Stimulated activated CD8-positive, alpha-beta memory T cell treated with anti-CD3 and anti-CD28 coated beads, Interleukin-7, amount 100 ng/mL, for 48 hours (primary cell): ENCODE measurements around the gene PCSK6.

Source experiments
- DNase-seq, 2 donors: peaks; one replicate each; pipeline ENCODE4 v3.0.0-alpha.2; 2020; ENCODE audit warnings: low read depth in 1 of 2; ENCODE audit errors: extremely low read depth in 1 of 2

PCSK6 gene

DNA sequence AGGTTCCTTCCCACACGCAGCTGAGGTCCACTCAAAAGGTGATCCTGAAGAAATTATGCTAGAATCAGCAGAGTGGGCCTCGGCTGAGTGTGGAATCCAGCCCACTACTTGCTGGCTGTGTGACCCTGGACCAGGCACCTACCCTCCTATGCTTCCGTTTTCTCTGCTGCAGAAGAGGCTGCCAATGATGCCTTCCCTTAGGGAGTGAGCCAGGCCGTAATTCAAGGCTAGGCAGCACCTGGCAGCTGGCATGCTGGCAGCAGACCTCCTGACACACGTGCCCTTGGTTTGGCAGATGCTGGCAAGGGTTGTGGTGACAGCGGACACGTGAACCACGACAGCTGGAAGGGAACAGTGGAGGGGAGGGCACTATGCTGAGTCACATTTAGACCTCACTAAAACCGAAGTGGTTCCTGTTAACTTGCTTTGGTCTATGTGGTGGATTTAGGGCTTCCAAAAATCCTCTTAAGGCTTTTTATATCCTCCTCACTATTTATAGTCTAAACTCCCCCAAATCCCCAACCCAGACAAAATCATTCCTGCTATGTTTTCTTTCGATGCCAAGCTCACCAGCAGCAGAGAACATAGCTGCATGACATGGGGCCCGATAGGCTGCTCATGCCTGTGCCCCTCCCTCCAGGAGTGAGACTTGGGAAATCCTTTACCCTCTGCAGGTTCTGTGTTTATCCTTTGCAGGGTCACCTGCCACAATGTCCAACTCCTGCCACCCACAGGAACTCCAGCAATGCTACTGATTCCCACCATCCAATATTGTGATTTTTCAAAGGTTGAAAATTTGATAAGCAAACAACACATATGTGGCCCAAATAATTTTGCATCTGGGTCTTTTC, 10.6 kb upstream of the PCSK6 start:
- DNase-seq, result peak in 1 of 2 donors; percentile 36

DNA sequence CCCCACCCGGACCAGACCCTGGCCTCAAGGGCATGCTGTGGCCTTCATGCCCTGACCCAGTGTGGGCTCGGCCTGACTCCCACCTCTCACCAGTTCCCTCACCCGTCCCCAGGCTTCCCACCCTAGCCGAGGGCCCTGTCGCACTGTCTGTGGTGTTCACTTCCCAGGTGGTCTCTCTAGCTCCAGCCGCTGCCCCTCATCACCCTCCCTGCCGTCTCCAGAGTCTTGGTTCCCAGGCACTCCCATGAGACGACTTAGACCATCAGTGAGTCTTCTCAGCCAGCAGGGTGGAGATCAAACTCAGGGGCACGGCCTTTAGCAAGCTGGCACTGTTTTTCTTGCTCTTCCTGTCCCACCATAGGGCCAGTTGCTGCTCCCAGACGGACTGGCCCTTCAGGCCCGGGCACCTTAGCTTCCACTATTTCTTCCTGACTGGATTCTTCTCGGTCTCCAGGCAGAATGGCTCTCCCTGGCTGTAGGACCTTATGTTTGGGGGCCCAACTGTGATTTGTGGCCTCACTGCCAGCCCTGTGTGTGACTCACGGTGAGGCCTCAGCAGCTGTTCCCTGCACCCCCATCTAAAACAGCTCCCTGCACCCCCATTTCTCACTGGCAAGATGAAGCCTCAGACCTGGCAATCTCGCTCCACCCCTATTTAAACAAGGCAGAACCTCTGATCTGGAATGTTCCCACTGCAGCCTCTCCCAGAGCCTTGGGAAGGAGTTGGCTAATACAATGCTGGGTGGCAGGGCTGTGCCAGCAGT, 9.4 kb upstream of the PCSK6 start:
- DNase-seq, result no peak

DNA sequence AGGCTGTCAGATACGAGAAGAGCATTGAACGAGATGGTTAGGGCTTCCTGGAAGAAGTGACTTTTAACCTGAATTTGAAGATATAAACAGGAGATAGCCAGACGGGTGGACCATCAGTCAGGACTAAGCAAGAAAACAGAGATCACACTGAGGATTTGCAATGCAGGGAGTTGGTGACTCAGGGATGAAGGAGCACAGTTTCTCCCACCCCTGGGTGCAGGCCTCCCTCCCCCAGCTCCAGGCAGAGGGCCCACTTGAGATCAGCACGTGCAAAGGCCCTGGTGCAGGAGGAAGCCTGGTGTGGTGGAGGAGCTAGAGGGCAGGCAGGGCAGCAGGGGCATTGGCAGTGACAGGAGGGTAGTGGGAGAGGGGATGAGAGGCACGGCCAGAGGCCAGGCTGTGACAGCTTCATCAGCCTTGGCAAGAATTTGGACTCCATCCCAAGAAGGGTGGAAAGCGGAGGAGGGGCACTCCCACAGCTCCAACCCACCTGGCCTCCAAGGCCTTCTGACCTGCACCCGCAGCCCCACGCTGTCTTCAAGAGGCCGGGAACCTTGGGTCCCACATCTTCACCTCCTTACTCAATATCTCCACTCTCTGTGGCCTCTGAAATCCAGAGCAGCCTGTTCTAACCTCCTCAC, 8.7 kb upstream of the PCSK6 start:
- DNase-seq, result no peak

DNA sequence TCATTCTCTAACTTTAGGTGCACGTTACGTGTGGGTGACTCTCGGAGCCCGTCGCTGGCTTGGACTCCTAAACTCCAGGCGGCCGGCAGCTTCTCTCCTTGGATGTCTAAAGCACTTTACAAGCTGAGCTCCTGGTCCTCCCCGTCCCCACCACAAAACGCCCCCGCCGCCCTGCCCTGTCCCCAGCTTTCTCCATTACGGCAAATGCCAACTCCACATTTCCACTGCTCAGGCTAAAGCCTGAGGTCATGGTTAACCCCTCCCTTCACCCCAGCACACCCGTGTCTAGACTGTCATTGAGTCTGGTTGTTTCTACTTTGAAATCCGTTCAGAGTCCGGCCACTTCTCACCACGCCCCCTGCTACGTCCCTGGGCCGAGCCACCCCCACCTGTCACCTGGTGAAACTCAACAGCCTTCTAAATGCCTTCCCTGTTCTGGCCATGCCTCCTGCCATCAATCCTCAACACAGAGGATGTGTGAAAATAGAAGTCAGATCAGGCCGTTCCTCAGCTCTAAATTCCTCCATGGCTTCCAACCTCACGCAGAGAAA, 8.1 kb upstream of the PCSK6 start:
- DNase-seq, result no peak

DNA sequence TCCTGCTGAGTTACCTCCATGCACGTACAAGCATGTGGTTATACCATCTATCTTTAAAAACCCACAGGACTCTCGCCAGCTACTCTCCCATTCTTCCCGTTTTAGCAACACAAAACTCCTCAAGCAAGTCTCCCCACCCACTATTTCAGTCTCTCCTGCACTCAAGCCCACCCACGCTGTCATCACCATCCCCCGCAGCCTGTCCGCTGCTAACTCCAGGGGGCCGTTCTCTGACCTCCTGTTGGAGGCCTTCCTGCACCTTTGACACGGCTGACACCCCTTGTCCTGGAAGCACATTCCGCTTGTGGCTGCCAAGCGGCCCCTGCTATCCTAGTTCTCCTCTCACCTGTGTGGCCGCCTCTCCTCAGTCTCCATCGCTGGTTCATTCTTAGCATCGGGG, 7.5 kb upstream of the PCSK6 start:
- no peak for DNase-seq

DNA sequence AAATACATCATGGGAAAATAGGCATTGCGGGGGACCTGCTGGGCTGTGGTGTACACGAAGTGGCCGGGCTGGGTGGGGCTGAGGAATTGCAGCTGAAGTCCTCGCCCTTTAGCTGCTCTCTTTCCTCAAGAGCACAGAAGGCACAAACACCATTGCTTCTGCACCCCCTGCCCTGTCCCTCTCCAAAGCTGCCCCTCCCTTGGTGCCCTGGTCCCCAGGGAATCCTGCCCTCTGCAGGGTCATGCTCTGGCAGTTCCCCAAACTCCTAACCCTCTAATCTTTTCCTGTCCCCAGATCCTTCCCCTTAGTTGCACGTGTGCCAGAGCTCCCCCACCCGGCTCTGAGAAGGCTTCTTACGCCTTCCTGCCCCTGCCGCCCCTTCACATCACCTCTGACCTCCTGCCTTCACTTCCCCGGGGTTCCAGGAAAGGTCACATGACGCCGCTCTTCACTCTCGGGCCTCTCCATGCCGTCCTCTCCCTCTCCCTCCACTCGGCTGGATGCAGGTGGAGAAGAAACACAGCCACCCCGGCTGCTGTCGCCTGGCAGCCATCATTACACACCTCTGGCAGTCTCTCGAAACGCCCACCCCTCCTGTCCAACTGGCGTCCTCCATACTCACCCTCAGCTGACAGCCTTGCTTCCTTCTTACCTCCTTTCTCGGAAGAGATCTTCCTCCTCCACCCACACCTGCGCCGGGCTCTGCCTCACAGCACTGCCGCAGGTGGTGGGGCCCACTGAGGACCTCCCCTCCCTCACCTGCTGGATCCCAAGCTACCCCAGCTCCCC, 6.9 kb upstream of the PCSK6 start:
- DNase-seq, result no peak

DNA sequence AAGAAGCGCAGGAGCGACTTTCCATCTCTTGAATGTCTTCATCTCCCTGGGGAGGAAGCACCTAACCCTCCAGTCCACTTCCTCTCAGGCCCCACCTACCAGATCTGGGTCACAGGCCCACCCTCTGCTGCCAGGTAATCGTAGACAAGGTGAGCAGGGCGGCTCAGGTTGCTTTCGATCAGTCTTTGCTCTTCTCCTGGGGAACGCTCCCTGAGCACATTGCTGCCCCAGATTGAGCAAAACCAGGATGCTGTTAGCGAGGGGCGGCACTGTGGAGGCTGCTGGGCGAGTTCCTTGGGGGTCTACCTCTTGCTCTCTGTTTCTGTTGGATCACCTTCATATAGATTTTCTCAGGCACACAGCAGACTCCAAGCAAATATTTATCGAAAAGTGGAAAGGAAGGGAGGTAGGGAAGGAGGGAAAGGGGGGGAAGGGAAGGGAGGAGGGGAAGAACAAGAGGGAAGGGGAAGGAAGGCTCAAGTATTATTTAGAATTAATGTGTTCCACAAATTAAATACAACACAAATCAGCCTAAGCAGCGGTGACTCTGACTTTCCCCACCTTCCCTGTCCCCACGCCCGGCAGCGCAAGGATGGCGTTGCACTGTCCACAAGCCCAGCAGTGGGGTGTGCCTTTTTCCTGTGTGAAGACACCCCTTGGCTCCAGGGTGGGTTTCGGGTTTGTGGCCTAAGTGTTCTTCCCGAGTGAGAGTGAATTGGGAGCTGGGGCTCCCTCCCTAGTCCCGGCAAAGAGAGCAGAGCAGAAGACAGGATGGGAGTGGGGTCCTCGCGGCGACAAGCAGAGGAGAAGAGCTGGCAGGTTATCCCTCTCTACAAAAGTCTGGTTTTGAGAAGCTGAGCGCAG, 6.1 kb upstream of the PCSK6 start:
- no peak for DNase-seq

DNA sequence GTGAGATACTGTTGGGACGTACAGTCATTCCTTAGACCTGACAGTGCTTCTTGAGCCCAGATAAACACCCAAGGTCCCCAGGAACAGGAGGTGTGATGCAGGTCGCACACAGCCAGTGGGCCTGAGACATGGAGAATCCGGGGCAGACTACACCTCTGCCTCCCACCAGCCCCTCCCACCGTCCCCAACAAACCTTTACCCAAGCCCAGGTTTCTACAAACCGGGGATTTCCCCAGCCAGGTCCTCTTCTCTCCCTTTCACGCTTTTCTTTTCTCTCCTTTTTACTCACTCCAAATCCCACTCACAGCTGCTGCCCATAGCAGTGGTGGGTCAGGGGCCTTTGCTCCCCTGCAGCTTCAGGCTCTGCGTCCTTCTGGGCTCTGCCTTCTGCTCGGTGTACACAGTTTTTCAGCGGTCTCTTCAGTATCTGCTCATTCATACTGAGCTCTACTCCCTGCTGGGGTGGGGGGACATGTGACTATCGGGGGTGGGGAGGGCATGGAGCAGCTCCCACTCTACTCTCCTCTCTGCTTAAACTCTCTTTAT, 4.8 kb upstream of the PCSK6 start:
- no peak for DNase-seq

DNA sequence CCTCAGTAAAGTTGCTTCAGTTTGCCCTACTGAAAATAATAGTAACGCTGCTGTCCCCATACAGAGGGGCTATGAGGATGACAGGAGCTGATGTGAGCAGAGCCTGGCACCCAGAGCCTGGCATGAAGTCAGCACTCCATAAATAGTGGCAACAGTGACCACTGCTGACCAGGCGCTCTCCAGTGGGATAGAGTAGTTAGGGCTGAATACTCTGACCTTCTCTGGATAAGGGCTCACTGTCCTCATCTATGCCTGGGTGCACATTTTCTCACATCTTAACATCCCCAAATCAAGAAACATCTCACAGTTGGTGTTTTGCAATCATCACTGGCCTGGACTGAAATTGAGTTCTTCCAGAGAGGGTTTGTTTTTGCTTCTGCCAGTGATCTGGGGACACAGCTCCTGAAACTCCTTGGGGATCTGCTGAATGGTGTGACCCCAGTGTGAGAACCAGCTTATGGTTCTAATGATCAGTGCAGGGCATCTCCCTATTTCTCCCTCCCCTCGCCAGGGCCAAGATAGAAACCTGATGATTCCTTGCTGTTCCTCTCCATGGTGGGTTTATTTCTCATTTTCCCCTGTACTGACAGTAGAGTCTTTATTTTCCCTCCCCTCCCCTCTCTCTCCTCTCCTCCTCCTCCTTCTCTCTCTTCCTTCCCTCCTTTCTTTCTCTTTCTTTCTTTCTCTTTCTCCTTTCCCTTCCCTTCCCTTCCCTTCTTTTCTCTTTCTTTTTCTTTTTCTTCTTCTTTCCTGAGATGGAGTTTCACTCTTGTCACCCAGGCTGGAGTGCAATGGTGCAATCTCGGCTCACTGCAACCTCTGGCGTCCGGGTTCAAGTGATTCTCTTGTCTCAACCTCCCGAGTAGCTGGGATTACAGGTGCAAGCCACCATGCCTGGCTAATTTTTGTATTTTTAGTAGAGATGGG, 3.5 kb upstream of the PCSK6 start:
- no peak for DNase-seq

DNA sequence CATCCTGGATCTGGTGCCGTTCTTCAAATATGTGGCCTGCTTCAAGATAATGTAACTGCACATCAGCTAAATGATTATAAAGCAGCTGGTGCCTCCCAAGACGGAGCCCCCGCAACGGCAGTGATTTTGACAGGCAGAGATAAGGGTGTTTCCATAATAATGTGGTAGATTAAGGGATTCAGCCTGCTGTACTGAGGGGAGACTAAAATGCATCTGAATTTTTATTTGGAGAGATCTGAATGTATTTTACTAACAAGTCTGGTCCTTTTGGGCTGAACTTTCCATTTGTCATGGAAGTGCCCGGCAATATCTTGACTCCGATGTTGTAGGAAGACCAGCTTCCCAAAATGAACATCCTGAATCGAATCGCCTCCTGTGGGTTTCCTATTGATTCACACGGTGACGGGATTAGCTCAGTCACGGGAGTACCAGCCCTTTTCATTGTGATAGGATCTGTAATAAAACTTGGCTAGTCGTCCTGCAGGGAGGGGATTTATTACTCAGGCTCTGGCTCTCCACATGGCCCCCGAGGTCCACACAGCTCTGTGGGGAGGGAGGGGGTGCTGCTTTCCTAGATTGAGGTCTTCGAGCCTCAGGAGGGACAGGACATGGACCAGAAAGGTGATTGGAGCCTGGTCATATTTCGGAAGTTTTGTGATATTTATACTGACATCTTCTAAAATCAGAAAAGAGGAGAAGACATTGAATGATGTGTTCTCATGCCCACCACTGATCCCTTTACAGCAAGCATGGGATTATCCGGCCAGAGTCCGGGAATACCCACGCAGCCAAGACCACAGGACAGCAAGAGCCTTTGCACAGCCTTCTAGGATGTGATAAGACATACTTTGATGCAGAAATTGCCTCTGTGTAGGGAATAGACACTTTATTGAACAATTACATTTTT, 2.5 kb upstream of the PCSK6 start:
- DNase-seq, result no peak

DNA sequence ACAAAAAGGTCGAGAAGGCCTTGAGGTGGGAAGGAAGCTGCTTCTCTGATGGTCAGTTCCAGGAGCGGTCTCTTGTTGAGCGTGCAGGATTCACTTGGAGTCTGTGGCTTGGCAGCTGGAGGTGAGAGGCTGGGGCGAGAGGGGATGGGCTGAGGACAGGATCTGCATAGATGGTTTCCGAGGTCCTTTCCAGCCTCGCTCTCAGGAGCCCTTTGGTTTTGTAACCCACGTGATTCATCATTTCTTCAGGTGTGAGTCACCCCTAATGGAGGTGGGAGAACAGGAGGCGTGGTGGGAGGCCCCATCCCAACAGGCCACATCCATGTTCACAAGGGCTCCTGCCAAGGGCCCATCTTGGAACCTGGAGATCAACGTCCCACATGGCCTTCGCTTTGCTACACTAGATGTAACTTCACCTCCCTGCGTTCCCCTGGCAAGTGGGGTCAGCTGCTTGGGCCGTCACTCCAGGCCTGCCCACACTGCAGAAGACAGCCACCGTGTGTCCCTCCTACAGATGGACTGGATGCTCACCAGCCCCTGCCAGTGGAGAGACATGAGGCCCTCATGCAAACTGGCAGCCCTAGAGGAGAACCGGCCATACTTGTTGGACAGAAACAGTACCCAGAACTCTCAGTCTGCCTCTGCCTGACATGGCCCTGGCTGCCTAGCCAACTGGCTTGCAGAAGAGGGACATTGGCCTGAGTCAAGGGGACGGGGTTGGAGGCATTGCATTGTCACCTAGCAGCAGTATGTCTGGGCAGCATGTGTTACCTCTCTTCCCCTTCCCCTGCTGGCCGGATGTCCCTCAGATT, 1.6 kb upstream of the PCSK6 start:
- no peak for DNase-seq

DNA sequence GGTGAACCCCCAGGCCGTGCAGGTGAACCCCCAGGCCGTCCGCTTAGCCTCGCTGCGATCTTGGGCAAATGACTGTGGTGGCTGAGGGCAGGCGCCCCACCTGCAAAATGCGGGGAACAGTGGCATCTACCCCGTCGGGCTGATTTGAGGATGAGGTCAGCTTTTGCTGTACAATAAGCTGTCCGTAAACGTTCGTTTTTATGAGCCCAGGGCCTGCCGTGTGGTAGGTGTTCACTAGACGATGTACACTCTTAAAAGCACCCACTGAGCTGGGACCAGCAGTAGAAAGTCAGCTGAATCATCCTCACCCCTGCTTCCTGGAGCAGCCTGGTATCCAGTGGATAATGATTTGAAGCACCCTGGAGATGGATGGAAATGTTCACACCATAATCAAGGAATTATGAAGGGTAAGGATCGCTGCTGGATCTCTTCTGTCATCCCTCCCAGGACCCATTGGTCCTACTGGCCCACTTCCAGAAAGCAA, 943 bp upstream of the PCSK6 start:
- DNase-seq, result no peak

DNA sequence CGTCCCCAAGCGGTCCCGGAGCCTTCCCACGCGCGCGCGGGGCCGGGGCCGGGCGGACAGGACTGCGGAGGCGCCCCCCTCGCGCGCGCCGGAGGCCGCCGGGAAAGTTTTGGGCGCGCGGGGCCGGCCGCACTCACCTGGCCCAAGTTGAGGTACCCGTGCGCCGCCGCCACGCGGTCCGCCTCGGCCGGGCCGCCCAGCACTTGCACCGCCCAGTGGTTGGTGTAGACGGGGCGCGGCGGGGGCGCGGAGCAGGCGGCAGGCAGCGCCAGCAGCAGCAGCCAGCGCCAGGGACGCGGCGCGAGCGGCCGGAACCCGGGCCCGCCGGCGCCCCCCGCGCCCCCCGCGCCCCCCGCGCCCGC, 289 bp downstream of the PCSK6 start:
- no peak for DNase-seq

DNA sequence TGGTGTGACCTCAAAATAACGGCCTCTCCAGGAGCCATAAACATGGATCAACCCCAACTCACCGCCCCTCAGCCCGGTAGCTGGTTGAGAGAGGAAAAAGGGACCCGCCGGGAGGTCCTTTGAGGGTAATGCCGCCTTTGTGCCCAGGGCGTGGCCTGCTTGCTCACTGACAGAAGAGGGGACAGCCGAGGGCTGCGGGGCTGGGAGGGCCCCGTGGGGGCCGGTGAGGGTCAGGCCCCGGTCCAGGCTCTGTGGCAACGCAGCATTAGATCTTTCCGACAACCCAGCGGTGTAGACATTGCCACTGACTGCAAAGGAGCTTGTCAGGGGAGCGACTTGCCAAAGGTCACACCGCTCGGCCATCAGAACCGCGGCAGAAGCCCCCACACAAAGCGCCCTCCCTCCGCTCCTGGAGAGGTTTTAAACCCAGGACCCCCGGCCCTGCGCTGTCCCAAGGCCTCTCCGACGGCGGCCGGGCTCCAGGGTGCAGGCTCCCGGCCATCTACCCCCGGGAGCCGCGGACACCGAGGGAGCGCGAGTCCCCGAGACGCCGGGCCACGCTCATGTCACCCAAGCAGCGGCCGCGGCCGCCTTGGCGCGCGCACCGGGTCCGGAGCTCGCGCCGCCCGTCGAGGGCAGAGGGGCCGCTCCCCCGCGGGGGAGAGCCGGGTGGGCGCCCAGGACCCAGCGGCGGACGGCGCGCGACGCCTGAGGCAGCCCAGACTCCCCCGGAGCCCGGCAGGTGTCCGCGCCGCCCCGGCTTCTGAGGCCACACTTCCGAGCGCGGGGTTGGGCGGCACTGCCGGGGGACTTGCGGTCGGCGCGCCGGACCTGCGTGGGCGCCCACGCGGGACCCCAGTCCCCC, 975 bp downstream of the PCSK6 start:
- DNase-seq, result no peak

DNA sequence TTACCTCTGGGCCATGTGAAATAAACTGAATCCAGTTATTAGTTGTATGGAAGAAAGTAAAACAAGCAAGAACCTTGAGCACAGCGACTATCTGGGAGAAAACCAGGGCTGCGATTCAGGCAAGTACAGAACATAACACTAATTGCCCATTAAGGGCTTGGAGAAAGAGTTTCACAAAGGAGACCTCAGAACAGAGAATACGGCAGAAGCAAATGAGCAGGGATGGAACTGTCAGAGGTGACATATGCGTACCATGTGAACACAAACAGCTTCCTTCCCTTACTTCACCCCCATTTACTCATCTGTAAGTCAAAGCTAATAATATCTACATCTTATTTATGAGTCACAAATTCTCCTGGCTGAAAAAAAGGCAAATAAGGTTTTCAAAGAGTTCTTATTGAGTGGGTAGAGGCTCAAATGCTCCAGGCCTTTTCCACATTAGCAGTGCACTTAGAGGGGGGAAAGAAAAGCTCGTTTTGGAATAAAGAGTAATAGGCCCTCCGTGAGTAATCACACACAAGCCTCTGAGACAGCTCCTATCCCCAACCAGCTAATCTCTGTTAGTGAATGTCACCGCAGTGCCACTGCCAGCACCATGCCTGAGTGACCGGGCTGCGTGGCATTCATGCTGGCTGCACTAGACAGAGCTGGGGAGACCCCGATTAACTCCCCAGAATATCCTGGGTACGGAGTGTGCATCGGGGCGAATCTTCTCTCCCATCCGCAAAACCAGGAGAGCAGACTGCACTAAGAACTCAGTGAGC, 2.6 kb downstream of the PCSK6 start:
- DNase-seq, result no peak
